Central memory CD8-positive, alpha-beta T cell (primary cell): Measurements from ENCODE around the gene MCCD1.

ENCODE experiments used
- ATAC-seq: fragments of 150-1000 bp; cut with Tn5 transposase; replicated peaks from 2 replicates; pipeline ENCODE4 v1.10.0; 2022; ENCODE audit warnings: mild to moderate bottlenecking, moderate FRiP score, moderate number of reproducible peaks; ENCODE audit not compliant: poor library complexity, severe bottlenecking; ENCODE audit errors: extremely low read depth
- DNase-seq, 2 donors: peaks; one replicate each; pipeline ENCODE4 v3.0.0; 2021; ENCODE audit warnings: low spot score in 2 of 2
- H3K27ac Mint-ChIP-seq: one replicate; pipeline ENCODE4 v1.8.0; 2022; ENCODE audit warnings: low read depth, mild to moderate bottlenecking, moderate library complexity, mixed read lengths
- H3K27me3 Mint-ChIP-seq: one replicate; pipeline ENCODE4 v1.8.0; 2022; ENCODE audit warnings: mixed read lengths
- H3K36me3 Mint-ChIP-seq: one replicate; pipeline ENCODE4 v1.8.0; 2022; ENCODE audit warnings: mild to moderate bottlenecking, moderate library complexity, mixed read lengths; ENCODE audit not compliant: insufficient read depth
- H3K4me1 Mint-ChIP-seq: one replicate; pipeline ENCODE4 v1.8.0; 2022; ENCODE audit warnings: mixed read lengths
- H3K4me3 Mint-ChIP-seq: one replicate; pipeline ENCODE4 v1.8.0; 2022; ENCODE audit warnings: mild to moderate bottlenecking, moderate library complexity, mixed read lengths
- H3K9me3 Mint-ChIP-seq: one replicate; pipeline ENCODE4 v1.8.0; 2022; ENCODE audit warnings: mixed read lengths

MCCD1 gene

GRCh38 chr6:31538805-31539400 is 10.1 kb downstream of the MCCD1 start:
- H3K9me3 Mint-ChIP-seq = no peaks in the 10 kb centered on the region
- no peak for ATAC-seq
- peak overlapping the region; percentile 99 for H3K27ac Mint-ChIP-seq
- H3K27me3 Mint-ChIP-seq = no peaks in the 10 kb centered on the region
- H3K4me3 Mint-ChIP-seq = peak overlapping the region; percentile 98
- DNase-seq = no peak
- peaks cover 53% of the 10 kb centered on the region for H3K4me1 Mint-ChIP-seq
- H3K36me3 Mint-ChIP-seq = peaks cover 79% of the 10 kb centered on the region

- H3K27ac Mint-ChIP-seq = peak overlapping the region; percentile 99
- H3K4me3 Mint-ChIP-seq = peak overlapping the region; percentile 98
- no peak for ATAC-seq
- no peak for DNase-seq
- H3K36me3 Mint-ChIP-seq = peaks cover 61% of the 10 kb centered on the region
- no peaks in the 10 kb centered on the region for H3K9me3 Mint-ChIP-seq
- H3K27me3 Mint-ChIP-seq = no peaks in the 10 kb centered on the region
- H3K4me1 Mint-ChIP-seq = peaks cover 52% of the 10 kb centered on the region
Measured at GRCh38 chr6:31540640-31541039, 11.9 kb downstream of the MCCD1 start.

- Mint-ChIP-seq H3K4me1 (peaks cover 47% of the 10 kb centered on the region), H3K36me3 (peaks cover 56% of the 10 kb centered on the region), H3K27ac (peak overlapping the region; percentile 99), H3K27me3 (no peaks in the 10 kb centered on the region), H3K4me3 (peak overlapping the region; percentile 98), H3K9me3 (no peaks in the 10 kb centered on the region)
- peak; percentile 59 to 78 for DNase-seq
- peak; percentile 59 for ATAC-seq
Measured at GRCh38 chr6:31541059-31541657, 12.4 kb downstream of the MCCD1 start.

- peak within 1 kb of the TSS; percentile 99 for H3K27ac Mint-ChIP-seq
- H3K4me1 Mint-ChIP-seq = peaks cover 48% of the 10 kb centered on the region
- H3K4me3 Mint-ChIP-seq = peak within 1 kb of the TSS; percentile 98
- H3K9me3 Mint-ChIP-seq = no peaks in the 10 kb centered on the region
- peaks cover 52% of the 10 kb centered on the region for H3K36me3 Mint-ChIP-seq
- no peaks in the 10 kb centered on the region for H3K27me3 Mint-ChIP-seq
- ATAC-seq (peak; percentile 74), DNase-seq (peak; percentile 80 to 91)
Measured at GRCh38 chr6:31541658-31542521, 13.1 kb downstream of the MCCD1 start, which contains the start of gene DDX39B. Gene DDX39B (minus strand): TSS chr6:31542003. CDS start chr6:31540532, 1,471 bp downstream.

- H3K4me1 Mint-ChIP-seq = peaks cover 55% of the 10 kb centered on the region
- peaks cover 36% of the 10 kb centered on the region for H3K36me3 Mint-ChIP-seq
Measured at GRCh38 chr6:31543639-31544038, 14.9 kb downstream of the MCCD1 start.

GRCh38 chr6:31544676-31545075 is 15.9 kb downstream of the MCCD1 start:
- Mint-ChIP-seq H3K27ac (no peak overlapping the region), H3K9me3 (no peaks in the 10 kb centered on the region), H3K36me3 (peaks cover 26% of the 10 kb centered on the region), H3K4me3 (no peak overlapping the region), H3K4me1 (peaks cover 45% of the 10 kb centered on the region), H3K27me3 (no peaks in the 10 kb centered on the region)
- DNase-seq (no peak), ATAC-seq (no peak)

More at GRCh38 chr6:31543639-31544038, 14.9 kb downstream of the MCCD1 start:
- Mint-ChIP-seq H3K4me3 (no peak overlapping the region), H3K27ac (no peak overlapping the region), H3K9me3 (no peaks in the 10 kb centered on the region), H3K27me3 (no peaks in the 10 kb centered on the region)
- no peak for ATAC-seq
- no peak for DNase-seq

GRCh38 chr6:31545291-31545690 is 16.5 kb downstream of the MCCD1 start:
- Mint-ChIP-seq H3K4me1 (peaks cover 38% of the 10 kb centered on the region), H3K9me3 (no peaks in the 10 kb centered on the region), H3K27ac (no peak overlapping the region), H3K27me3 (no peaks in the 10 kb centered on the region), H3K4me3 (no peak overlapping the region), H3K36me3 (peaks cover 22% of the 10 kb centered on the region)
- DNase-seq (no peak), ATAC-seq (no peak)

- Mint-ChIP-seq H3K4me3 (peak within 1 kb of the TSS; percentile 85), H3K27me3 (no peaks in the 10 kb centered on the region), H3K27ac (peak within 1 kb of the TSS; percentile 90), H3K9me3 (no peaks in the 10 kb centered on the region), H3K4me1 (peaks cover 32% of the 10 kb centered on the region), H3K36me3 (peaks cover 13% of the 10 kb centered on the region)
- ATAC-seq = peak; percentile 52
- peak; percentile 66 to 76 for DNase-seq
Measured at GRCh38 chr6:31546339-31546957, 17.7 kb downstream of the MCCD1 start, which contains the start of gene ATP6V1G2. Gene ATP6V1G2 (minus strand): TSS chr6:31546608. CDS start chr6:31546559, 49 bp downstream.

GRCh38 chr6:31546958-31547726 is 18.4 kb downstream of the MCCD1 start, which contains the start of gene NFKBIL1:
Gene NFKBIL1 (plus strand): TSS chr6:31547608. CDS start chr6:31547695, 87 bp downstream.
- Mint-ChIP-seq H3K4me3 (peak within 1 kb of the TSS; percentile 85), H3K9me3 (no peaks in the 10 kb centered on the region), H3K4me1 (peaks cover 29% of the 10 kb centered on the region), H3K36me3 (peaks cover 7% of the 10 kb centered on the region), H3K27me3 (no peaks in the 10 kb centered on the region), H3K27ac (peak within 1 kb of the TSS; percentile 90)
- DNase-seq (peak; percentile 74 to 80), ATAC-seq (peak; percentile 91)

- DNase-seq (no peak), ATAC-seq (no peak)
- Mint-ChIP-seq H3K27ac (peak overlapping the region; percentile 90), H3K9me3 (no peaks in the 10 kb centered on the region), H3K27me3 (no peaks in the 10 kb centered on the region), H3K4me3 (peak overlapping the region; percentile 85), H3K36me3 (peaks cover 8% of the 10 kb centered on the region), H3K4me1 (peaks cover 26% of the 10 kb centered on the region)
Measured at GRCh38 chr6:31547727-31548543, 19.2 kb downstream of the MCCD1 start.

GRCh38 chr6:31548544-31548873 is 19.7 kb downstream of the MCCD1 start:
- H3K36me3 Mint-ChIP-seq = peaks cover 8% of the 10 kb centered on the region
- H3K27me3 Mint-ChIP-seq = no peaks in the 10 kb centered on the region
- H3K27ac Mint-ChIP-seq = peak overlapping the region; percentile 90
- peak overlapping the region; percentile 85 for H3K4me3 Mint-ChIP-seq
- ATAC-seq (no peak), DNase-seq (no peak)
- H3K9me3 Mint-ChIP-seq = no peaks in the 10 kb centered on the region
- peaks cover 26% of the 10 kb centered on the region for H3K4me1 Mint-ChIP-seq
